Natural killer cell (primary cell): Measurements from ENCODE around the gene CNKSR3. TPM values are rescaled to one million over a fixed set of nuclear protein-coding genes. Genes with fewer than 3 reads are reported as not detected.

Source experiments
- ATAC-seq, 3 donors: fragments of 150-1000 bp in 2 of 3; fragments of 200-7000 bp in 1 of 3; cut with Tn5 transposase; 1 replicate in 1 of 3; 2 replicates in 2 of 3; pipeline ENCODE4 v1.10.0; 2021; ENCODE audit warnings: mild to moderate bottlenecking in 2 of 3, moderate library complexity in 2 of 3
- DNase-seq, 2 donors: peaks; one replicate each; pipeline versions ENCODE4 v3.0.0 to v3.0.0-alpha.2; 2013 to 2021; ENCODE audit warnings: mixed read lengths in 1 of 2
- H3K27ac ChIP-seq: one replicate; pipeline ENCODE4 v1.5.1; 2013; ENCODE audit warnings: mild to moderate bottlenecking, low read length
- H3K27me3 ChIP-seq: one replicate; pipeline ENCODE4 v1.6.1; 2013; ENCODE audit warnings: low read length; ENCODE audit not compliant: control insufficient read depth, insufficient read depth
- H3K36me3 ChIP-seq: one replicate; pipeline ENCODE4 v1.6.1; 2013; ENCODE audit warnings: low read length; ENCODE audit not compliant: control insufficient read depth, insufficient read depth
- H3K4me1 ChIP-seq: one replicate; pipeline ENCODE4 v1.6.1; 2013; ENCODE audit warnings: low read length; ENCODE audit not compliant: control insufficient read depth, insufficient read depth
- H3K4me3 ChIP-seq: one replicate; pipeline ENCODE4 v1.5.1; 2013; ENCODE audit warnings: low read length
- H3K9me3 ChIP-seq: one replicate; pipeline ENCODE4 v1.6.1; 2013; ENCODE audit warnings: low read length; ENCODE audit not compliant: control insufficient read depth, insufficient read depth
- H3K27ac Mint-ChIP-seq, 2 donors: one replicate each; pipeline ENCODE4 v1.8.0; 2022; ENCODE audit warnings: mild to moderate bottlenecking in 2 of 2, mixed read lengths in 2 of 2, moderate library complexity in 1 of 2
- H3K27me3 Mint-ChIP-seq, 2 donors: one replicate each; pipeline ENCODE4 v1.8.0; 2022; ENCODE audit warnings: low read depth in 2 of 2, mixed read lengths in 2 of 2
- H3K36me3 Mint-ChIP-seq: one replicate; pipeline ENCODE4 v1.8.0; 2022; ENCODE audit warnings: mixed read lengths
- H3K4me1 Mint-ChIP-seq, 2 donors: one replicate each; pipeline ENCODE4 v1.8.0; 2022; ENCODE audit warnings: mixed read lengths in 2 of 2
- H3K4me3 Mint-ChIP-seq: one replicate; pipeline ENCODE4 v1.8.0; 2022; ENCODE audit warnings: mild to moderate bottlenecking, moderate library complexity, mixed read lengths
- H3K9me3 Mint-ChIP-seq, 2 donors: one replicate each; pipeline ENCODE4 v1.8.0; 2022; ENCODE audit warnings: mixed read lengths in 2 of 2
- WGBS: methylation state at CpG from one replicate; pipeline ENCODE4 v1.1.7; 2013; ENCODE audit warnings: missing lambda C conversion rate; ENCODE audit not compliant: insufficient coverage; 5-methylcytosine and 5-hydroxymethylcytosine counted together
- intact Hi-C: fragments of 100-400 bp; cut with micrococcal nuclease; formaldehyde crosslinking; loops from one replicate; pipeline ENCODE4 v1.14.2; 2022
- total RNA-seq, 4 donors: library from RNA; stranded (reverse); fragments of 120-200 nt in 1 of 4; gene quantifications; one replicate each; pipeline versions ENCODE4 v1.2.3 to v1.2.4, GENCODE V29; 2013 to 2022
- TF ChIP-seq, protein P1 (sequence below): fragments of 200-600 bp; IDR thresholded peaks from one replicate; pipeline ENCODE4 v1.8.0; 2022; ENCODE audit warnings: antibody characterized with exemption

The CNKSR3 gene
- total RNA-seq, 3 donors from 2014 or later (not counting 1 experiment from before 2014, with no cell fraction given) = 0.18 TPM; not detected in 2

DNA sequence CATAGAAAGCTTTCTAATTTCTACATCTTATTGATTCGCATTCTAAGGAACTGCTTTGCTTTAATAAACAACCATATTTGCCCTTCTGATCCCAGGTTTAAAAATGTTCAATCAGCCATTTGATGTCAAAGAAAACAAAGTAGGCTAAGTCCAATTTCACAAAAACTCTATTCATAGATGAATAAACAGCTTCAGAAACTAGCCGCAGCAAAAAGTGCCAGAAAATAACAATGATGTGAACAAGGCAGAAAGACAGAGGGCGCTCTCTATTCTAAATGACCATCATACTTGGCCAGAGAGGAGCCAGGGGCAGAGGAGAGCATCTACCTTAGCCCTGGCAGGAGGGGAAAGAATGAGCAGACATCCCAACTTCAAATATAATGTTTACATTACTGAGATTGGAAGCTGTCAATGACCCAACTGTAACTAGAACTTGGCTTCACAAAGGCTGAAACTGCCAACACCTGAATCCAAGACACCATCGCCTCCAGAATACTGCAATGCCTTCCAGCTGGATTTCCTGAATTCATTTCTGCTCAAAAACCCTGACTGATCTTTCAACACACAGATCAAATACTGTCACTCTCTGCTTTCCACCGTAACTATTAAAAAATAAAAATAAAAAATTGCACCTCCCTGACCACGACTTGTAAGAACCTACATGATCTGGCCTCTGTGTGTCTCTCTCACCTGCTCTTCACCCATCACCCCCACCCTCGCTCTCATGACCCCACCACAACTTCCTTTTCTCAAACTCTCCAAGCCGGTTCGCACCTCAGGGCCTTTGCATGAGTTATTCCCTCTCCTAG lies 9.5 kb downstream of the CNKSR3 start:
- Mint-ChIP-seq H3K4me3 (no peak overlapping the region), H3K4me1 (peaks cover 8 to 13% of the 10 kb centered on the region in 2 donors), H3K27ac (no peak overlapping the region), H3K27me3 (peaks cover 5 to 10% of the 10 kb centered on the region in 2 donors), H3K9me3 (no peaks in the 10 kb centered on the region), H3K36me3 (no peaks in the 10 kb centered on the region)
- H3K4me1 ChIP-seq = peaks cover 7% of the 10 kb centered on the region
- H3K9me3 ChIP-seq = no peaks in the 10 kb centered on the region
- peak in 1 of 3 donors; percentile 43 for ATAC-seq
- 55% methylated on average over 9 of the region's 9 CpGs for WGBS
- no peaks in the 10 kb centered on the region for H3K27me3 ChIP-seq
- TF ChIP-seq, protein P1, sequence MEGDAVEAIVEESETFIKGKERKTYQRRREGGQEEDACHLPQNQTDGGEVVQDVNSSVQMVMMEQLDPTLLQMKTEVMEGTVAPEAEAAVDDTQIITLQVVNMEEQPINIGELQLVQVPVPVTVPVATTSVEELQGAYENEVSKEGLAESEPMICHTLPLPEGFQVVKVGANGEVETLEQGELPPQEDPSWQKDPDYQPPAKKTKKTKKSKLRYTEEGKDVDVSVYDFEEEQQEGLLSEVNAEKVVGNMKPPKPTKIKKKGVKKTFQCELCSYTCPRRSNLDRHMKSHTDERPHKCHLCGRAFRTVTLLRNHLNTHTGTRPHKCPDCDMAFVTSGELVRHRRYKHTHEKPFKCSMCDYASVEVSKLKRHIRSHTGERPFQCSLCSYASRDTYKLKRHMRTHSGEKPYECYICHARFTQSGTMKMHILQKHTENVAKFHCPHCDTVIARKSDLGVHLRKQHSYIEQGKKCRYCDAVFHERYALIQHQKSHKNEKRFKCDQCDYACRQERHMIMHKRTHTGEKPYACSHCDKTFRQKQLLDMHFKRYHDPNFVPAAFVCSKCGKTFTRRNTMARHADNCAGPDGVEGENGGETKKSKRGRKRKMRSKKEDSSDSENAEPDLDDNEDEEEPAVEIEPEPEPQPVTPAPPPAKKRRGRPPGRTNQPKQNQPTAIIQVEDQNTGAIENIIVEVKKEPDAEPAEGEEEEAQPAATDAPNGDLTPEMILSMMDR = no peak
- no peak for DNase-seq
- H3K36me3 ChIP-seq = no peaks in the 10 kb centered on the region
- no peak overlapping the region for H3K4me3 ChIP-seq
- intact Hi-C loops = no loop called here
- no peak overlapping the region for H3K27ac ChIP-seq

DNA sequence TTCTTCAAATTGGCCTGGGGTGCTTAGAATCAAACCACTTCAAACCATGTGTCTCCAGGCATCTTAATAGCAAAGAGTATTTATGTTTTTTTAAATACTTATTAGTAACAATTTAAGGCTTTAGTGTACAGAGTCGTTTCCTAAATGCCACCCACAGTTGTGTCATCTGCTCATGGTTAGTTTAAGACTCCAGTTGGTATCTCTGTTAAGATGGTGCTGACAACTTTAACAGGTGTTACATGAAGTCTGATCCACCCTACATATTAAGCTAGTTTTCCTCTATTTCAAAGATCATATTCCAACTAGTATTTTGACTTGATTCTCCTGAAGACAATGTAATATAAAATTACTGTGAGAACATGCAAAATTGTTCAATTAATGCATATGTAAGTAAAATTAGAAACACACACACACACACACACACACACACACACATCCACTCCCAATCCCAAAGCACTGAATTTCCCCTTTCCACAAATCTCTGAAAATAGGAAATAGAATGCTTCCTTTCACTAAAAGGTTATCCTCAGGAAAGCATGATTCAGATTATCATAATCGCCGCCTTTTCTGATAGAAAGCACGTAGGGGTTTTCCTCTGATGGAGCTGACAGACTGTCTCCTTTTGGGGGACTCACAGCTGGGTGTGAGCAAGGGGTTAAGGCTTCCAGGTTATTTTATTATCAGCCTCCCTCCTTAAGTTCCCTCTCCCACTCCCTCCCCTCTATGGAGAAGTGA lies 10.5 kb downstream of the CNKSR3 start:
- H3K27me3 ChIP-seq = no peaks in the 10 kb centered on the region
- H3K27ac Mint-ChIP-seq = no peak overlapping the region
- no peaks in the 10 kb centered on the region for H3K36me3 Mint-ChIP-seq
- H3K4me1 ChIP-seq = peaks cover 7% of the 10 kb centered on the region
- DNase-seq (no peak), ATAC-seq (no peak)
- WGBS = 100% methylated on average over 1 of the region's 4 CpGs
- no peaks in the 10 kb centered on the region for H3K9me3 Mint-ChIP-seq
- no peaks in the 10 kb centered on the region for H3K9me3 ChIP-seq
- H3K4me3 Mint-ChIP-seq = no peak overlapping the region
- peaks cover 7 to 8% of the 10 kb centered on the region in 2 donors for H3K27me3 Mint-ChIP-seq
- H3K4me1 Mint-ChIP-seq = peaks cover 8 to 13% of the 10 kb centered on the region in 2 donors
- H3K27ac ChIP-seq = no peak overlapping the region
- TF ChIP-seq, protein P1 = no peak
- H3K4me3 ChIP-seq = no peak overlapping the region
- no peaks in the 10 kb centered on the region for H3K36me3 ChIP-seq
- intact Hi-C loops = no loop called here

DNA sequence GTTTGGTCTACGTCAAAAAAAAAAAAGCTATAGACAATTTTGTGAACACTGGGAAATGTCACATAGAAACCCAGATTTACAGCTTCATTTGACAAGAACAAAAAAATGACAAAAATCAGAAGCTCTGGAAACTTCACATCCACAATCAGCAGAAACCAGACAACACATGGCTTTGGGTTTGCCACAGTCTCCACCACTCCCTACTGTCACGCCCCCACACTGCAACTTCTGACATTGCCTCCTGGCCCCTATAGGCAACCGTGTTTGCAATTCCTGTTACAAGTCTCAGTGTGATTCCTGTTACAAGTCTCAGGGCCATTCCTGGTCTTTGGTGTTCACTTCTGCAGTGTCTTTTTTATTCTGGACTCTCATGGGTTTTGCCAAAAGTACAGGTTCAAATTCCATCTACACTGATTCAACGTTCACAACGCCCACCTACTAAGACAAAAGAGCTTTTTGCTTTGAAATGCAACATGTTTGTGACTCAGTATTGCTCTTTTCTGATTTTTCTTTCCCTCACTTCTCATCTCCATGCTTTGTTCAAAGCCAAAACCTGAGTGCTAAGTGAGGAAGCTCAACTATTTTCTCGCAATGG lies 12.0 kb downstream of the CNKSR3 start:
- peaks cover 8 to 13% of the 10 kb centered on the region in 2 donors for H3K4me1 Mint-ChIP-seq
- peaks cover 7% of the 10 kb centered on the region for H3K4me1 ChIP-seq
- peaks cover 7 to 8% of the 10 kb centered on the region in 2 donors for H3K27me3 Mint-ChIP-seq
- no peak overlapping the region for H3K27ac ChIP-seq
- ATAC-seq = no peak
- no peak overlapping the region for H3K27ac Mint-ChIP-seq
- no peaks in the 10 kb centered on the region for H3K36me3 Mint-ChIP-seq
- 94% methylated on average over 6 of the region's 6 CpGs for WGBS
- no peak for DNase-seq
- H3K36me3 ChIP-seq = no peaks in the 10 kb centered on the region
- H3K4me3 ChIP-seq = no peak overlapping the region
- no peak overlapping the region for H3K4me3 Mint-ChIP-seq
- H3K9me3 ChIP-seq = no peaks in the 10 kb centered on the region
- H3K9me3 Mint-ChIP-seq = no peaks in the 10 kb centered on the region
- intact Hi-C loops = no loop called here
- TF ChIP-seq, protein P1 = no peak
- no peaks in the 10 kb centered on the region for H3K27me3 ChIP-seq
